ENCODE data around the gene MYADM.

DNA sequence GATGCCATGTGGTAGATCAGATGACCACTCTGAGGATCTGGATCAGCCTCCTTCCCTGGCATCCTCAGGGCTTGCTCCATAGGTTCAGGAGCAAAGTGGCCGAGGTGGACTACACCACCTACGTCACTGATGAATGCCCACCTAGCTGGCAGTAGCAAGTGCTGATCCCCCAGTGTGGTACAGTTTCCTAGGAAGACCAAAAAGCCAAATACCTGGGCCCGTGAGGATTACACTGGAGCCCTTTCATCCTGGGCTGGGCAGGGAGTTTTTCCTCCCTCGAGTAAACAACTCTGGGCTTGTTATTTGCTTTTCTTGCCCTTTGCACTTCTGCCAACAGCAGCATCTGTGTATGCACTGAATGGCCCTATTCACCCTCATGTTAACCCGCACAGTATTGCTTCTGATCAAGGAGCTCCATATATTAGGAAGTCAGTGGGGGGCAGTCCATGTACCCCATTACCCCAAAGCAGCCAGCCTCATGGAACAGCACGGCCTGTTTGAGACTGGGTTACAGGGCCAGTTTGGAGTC lies 3.3 kb upstream of the MYADM start:
- TF ChIP-seq, protein P1, sequence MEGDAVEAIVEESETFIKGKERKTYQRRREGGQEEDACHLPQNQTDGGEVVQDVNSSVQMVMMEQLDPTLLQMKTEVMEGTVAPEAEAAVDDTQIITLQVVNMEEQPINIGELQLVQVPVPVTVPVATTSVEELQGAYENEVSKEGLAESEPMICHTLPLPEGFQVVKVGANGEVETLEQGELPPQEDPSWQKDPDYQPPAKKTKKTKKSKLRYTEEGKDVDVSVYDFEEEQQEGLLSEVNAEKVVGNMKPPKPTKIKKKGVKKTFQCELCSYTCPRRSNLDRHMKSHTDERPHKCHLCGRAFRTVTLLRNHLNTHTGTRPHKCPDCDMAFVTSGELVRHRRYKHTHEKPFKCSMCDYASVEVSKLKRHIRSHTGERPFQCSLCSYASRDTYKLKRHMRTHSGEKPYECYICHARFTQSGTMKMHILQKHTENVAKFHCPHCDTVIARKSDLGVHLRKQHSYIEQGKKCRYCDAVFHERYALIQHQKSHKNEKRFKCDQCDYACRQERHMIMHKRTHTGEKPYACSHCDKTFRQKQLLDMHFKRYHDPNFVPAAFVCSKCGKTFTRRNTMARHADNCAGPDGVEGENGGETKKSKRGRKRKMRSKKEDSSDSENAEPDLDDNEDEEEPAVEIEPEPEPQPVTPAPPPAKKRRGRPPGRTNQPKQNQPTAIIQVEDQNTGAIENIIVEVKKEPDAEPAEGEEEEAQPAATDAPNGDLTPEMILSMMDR (IDR thresholded peaks at IDR 0.05) = no peak
- no peak for TF ChIP-seq POLR2A (IDR thresholded peaks at IDR 0.05)

Measured in heart left ventricle (tissue), 13 donors.